HG03159 (cell line): Measurements from ENCODE around the gene CNTROB.

Experiments used
- ATAC-seq: cut with Tn5 transposase; IDR thresholded peaks from one replicate; pipeline ENCODE4 v1.9.1; 2021; ENCODE audit warnings: mild to moderate bottlenecking, moderate library complexity; ENCODE audit not compliant: unreplicated experiment

Gene CNTROB, protein sequence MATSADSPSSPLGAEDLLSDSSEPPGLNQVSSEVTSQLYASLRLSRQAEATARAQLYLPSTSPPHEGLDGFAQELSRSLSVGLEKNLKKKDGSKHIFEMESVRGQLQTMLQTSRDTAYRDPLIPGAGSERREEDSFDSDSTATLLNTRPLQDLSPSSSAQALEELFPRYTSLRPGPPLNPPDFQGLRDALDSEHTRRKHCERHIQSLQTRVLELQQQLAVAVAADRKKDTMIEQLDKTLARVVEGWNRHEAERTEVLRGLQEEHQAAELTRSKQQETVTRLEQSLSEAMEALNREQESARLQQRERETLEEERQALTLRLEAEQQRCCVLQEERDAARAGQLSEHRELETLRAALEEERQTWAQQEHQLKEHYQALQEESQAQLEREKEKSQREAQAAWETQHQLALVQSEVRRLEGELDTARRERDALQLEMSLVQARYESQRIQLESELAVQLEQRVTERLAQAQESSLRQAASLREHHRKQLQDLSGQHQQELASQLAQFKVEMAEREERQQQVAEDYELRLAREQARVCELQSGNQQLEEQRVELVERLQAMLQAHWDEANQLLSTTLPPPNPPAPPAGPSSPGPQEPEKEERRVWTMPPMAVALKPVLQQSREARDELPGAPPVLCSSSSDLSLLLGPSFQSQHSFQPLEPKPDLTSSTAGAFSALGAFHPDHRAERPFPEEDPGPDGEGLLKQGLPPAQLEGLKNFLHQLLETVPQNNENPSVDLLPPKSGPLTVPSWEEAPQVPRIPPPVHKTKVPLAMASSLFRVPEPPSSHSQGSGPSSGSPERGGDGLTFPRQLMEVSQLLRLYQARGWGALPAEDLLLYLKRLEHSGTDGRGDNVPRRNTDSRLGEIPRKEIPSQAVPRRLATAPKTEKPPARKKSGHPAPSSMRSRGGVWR

DNA sequence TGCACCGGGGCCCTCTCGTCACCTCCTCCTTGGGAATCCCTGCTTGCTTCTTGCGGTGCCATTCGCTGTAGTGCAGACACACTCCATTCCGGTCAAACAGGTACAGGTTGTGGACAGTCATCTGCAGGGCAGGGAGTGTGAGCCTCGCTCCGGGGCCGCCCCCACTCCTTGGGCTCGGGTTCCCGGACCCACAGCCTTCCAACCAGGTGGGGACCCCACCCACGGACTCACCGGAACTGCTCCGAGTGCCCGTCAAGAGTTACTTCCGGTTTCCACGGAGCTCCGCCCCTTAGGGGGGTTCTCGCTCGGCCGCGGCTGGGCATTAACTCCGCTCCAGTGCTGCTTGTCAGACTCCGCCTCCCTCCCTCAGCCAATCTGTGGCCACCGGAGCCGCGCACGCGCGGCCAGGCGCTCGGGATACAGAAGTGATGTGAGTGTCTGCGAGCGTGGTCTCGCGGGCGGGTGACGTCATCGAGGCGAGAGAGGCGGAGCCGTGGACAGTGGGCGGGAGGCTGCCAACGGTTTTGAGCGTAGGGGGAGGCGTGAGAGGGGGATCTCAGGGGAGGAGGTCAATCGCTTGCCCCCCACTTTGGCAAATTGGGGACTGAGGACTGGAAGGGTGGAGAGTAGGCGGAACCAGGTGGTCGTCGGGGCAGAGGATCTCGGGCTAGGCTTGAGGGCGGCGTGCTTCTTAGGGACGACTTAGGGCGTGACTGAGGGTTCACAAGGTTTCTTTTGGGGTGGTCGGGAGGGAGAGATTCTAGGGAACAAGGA is at the start of gene CNTROB, which contains the start of gene TRAPPC1:
TSS of gene CNTROB (plus strand) at position 498 of the 774 bp plus-strand sequence. CDS start 874 bp downstream, outside the sequence.
TSS of gene TRAPPC1 (minus strand) at position 238 of the 774 bp plus-strand sequence. CDS start at position 121, 117 bp downstream.
- peak; percentile 84 for ATAC-seq

DNA sequence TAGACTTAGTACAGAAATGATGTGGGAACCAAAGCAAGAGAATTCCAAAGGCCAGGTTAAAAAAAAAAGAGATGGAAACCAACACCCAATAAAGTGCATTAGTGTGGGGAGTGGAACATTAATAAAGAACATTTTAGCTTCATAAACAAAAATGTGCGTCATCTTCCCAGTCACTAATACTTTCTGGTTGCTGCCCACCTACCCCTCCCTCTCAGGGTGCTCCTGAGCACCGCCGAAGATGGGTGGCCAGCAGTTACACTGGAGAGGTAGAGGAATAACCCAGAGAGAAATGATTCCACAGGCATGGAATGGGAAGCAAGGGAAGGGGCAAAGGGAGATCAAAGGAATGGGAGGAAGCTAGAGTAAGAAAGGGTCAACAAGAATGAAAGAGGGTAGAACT is 49.4 kb upstream of the CNTROB start:
- no peak for ATAC-seq

DNA sequence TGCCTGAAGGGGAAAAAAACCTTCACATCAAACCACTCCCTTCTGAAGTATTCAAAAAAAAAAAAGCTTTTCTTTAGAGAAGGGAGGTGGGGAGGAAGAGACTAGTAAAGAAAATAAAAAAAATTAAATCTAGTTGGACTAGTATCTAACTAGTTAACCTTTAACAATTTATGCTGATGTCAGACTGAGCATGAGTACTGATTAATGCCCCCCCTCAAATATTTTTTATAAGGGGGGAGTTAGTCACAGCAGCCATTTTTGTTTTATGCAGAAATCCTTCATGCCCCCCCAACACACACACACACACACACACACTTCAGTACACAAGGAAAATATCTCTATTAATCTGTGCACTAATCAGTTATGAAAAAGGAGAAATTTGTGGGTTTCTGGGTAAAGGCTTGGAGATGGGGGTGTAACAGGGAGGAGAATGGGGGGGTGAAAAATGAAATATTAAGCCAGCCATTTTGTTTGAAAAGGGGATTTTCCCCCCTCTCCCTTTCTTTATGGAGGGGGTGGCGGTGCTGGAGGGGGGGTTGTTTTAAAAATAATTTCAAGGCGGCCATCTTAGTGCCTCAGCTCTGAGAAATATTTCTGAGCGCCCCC is 48.1 kb upstream of the CNTROB start:
- ATAC-seq = no peak

DNA sequence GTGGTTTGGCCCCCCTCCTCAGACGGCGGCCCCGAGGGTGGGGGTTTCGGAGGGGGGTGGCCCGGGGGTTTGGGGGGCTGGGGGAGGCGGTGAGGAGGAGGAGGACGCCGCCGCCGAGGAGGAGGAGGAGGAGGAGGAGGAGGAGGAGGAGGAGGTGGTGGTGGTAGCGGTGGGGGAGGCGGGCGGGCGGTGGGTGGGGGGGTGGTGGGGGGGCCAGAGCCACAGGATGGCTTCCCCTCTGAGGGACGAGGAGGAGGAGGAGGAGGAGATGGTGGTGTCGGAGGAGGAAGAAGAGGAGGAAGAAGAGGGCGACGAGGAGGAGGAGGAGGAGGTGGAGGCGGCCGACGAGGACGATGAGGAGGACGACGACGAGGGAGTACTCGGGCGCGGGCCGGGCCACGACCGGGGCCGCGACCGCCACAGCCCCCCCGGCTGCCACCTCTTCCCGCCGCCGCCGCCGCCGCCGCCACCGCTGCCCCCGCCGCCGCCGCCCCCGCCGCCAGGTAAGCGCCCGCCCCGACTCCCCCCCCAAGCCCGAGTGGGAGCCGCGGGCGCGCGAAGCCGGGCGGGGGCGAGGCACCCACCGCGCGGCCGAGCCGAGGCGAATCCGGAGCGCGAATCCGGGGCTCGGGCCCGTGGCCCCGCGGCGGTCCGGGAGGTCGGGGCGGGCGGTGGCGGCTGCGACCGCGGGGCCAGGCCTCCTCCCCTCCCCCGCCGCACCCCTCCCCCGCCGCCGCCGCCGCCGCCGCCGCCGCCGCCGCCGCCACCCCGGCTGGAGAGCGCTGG is 47.2 kb upstream of the CNTROB start:
- ATAC-seq = no peak

DNA sequence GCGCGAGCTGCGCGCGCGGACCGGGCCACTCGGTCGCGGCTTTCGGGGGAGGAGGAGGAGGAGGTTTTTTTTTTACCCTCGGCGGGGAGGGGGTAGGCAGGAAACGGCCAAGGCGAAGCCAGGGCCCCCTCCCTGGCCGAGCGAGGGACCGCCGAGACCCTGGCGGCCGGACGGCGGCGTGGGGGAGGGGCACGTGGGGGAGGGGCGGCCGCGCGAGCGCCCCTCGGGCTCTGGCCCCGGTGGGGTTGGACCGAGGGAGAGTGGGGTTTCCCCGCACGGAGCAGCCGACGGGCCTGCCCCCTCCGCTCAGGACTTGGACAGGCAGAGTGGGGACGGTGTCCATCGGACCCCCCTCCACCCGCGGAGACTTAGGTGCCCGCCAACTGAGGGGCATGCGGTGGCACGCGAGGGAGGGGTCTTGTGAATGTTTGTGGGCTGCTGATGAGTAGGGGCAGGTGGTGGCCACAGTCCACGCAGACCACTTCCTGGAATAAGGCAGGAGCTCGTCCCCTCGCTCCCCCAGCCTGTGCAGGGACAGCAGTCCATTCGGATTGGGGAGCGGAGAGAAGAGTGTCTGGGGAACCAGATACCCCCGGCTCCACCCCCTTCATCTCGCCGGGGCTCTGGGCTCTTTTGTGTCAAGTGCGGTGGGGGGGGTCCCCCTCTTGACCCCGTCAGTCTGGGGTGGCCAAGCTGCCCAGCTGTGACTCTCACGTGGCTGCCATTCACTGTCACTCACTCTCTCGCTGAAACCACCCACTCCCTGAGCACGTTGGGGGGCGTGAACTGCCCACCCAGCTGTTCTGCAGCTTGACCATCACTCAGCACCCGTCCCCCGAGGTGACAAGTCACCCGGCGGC is 46.4 kb upstream of the CNTROB start:
- ATAC-seq = no peak

DNA sequence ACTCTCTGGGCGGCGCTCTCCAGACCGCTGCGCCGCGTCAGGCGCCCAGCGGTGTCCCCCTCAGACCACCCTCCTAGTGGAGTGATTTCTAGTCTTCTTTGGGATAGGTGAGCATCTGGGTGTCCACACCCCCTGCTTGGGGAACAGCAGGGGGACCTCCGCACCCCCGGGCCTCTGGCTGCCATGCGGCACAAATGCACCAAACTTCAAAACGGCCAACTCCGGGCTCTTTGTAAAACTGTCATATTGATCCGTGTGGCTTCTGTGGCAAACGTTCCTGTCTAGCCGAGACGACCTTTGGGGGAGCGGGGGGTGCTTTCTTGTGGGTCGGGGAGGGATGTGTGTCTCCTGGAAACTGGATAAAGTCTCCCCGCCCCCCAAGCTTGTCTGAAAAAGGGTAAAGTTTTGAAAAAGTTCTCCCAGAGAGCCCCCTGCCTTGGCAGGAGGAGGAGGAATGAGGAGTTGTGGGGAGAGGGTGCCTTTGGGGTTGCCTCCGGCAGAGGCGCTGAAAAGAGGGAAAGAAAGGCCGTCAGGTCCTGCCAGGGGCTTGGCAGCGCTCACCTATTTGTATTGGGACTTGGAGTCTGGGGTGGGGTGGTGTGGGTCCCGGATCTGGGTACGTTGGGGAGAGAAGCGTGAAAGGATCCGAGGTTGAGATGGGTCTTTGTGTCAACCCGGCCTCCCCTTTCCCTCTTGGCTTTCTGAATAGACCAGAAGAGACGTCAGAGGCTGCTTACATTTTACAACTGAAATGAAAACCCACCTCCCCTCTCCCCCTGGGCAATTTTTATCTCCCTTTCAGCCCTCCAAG is 45.6 kb upstream of the CNTROB start:
- ATAC-seq = no peak

DNA sequence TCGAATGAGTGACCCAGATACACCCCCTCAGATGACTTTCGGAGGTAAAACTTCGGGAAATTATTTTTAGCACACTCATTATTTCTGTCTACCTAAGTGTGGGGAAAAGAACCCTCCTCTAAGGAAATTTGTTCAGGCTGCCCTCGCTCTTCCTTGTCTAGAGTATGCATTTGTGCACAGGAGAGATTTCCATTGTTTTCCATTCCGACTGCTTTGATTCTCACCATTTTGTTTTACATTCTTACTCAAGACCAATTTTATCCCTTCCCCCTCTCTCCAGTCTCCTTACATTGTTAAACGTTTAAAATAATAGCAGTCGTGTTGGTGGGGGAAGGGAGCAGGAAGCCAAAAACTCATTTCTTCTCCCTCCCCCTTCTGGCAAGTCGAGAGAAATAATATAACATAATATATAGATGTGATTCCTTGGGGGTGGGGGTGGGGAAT is 44.9 kb upstream of the CNTROB start:
- ATAC-seq = no peak

DNA sequence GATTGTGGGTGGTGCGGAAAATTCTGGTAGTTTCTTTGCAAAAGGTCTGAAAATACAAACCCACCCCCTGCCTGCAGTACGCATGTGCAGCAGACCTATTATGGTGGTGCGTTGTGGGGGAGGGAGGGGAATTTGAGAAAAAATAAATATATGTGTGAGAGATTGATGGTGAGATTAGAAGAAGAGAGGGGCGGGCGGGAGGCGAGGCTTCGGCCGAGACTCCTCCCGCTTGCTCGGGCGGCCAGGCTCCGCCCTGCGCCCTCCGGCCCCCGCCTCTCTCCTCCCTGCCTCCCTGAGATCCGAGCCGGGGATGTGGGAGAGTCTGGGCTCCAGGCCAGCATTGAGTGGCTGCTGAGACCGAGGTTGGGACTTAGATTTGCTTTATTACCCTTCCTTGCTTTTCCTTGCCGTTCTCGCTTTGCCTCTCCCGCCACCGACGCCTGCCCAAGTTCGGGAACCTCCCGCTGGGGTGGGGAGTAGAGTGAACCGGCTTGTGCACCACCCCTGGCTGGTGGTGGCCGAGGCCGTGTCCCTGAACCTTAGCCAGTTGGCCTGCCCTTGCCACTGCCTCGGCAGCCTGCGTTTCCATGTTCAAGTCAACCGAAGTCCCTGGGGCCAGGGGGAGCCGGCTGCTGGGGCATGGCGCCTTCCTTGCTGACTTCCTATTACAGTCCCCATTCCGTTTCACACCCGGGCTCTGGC is 44.4 kb upstream of the CNTROB start:
- ATAC-seq = peak; percentile 36

DNA sequence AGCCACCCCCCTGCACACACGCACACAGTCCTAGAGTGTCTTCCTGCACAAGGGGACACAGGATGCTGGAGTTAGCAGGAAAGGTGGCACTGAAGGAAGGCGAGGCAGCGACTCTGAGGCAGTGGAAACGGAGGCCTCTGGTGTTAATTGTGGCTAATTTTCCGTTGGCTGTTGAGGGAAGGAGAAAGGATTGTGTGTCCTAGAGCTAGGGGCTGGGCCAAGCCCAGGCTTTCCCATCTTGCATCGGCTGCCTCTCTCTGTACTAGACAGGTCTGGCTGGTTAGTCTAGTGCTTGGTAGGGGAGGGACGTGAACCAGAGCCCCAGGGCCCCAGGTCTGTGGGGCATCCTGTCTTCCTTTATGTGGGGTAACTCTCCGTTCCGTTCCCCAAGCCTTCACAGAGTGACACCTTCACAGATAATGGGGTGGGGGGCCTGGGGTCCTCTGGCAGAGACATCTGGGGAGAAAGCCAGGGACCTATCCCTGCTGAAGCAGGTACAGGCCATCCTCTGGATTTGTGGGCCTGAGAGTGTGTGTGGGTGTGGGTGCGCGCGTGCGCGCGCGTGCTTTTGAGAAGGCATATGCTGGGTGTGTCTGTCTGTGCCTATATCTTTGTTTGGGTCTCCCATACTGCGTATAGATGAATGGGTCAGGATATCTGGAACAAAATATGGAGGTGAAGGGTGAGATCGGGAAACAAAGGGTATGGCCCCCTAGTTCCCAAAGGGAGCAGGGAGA is 43.7 kb upstream of the CNTROB start, which contains the start of gene CHD3:
TSS of gene CHD3 (plus strand) at position 606 of the 737 bp plus-strand sequence. CDS start 212 bp downstream, outside the sequence.
- ATAC-seq = no peak

DNA sequence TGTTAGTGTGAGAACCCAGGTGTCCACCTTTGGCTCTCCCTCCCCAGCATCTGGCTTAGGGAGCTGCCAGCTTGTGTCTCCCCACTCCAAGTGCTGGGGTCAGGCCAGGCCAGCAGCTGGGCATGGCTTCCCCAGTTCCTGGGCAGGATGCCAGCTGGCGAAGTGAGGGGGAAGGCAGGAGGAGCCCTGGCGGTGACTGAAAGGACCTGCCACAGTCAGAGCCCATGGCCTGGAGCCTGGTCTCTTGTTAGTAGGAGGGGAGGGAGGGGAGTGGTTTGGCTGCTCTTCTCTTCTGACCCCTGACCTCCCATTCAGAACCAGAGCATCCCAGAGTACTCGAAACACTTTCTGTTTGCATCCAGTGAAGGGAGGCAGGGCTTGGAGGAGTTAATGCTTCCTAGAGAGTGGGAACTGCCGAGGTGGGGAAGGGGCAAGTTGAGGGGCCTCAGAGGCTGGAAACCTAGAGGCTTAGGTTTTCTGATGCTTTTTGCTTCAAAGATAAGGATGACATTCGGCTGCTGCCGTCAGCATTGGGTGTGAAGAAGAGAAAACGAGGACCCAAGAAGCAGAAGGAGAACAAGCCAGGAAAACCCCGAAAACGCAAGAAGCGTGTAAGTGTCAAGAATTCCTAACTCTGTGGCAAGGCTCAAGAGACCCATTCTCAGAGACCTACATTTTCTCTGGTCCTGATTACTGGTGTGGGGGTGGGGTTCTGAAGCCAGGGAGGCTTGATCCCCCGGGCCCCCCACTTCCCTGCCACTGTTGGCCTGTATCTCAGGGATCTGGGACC is 42.6 kb upstream of the CNTROB start:
- no peak for ATAC-seq

DNA sequence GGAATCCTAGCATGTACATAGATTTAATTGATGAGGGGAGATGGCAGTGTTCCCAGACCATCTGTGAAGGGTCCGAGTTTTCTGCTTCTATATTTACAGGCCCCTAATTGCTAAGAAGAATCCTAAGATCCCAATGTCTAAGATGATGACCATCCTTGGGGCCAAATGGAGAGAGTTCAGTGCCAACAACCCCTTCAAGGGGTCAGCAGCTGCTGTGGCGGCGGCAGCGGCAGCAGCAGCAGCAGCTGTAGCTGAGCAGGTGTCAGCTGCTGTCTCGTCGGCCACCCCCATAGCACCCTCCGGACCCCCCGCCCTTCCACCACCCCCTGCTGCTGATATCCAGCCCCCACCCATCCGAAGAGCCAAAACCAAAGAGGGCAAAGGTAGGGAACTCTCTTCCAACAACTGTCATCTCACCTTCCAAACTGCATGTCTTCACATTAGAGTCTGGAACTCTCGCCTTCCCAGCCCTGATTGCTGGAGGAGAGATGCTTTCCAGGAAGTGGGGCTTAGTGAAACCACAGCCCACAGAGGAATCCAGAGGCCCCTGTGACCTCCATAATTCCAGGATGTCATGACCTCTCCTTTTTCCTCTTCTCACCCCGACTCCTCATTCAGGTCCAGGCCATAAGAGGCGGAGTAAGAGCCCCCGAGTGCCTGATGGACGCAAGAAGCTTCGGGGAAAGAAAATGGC is 38.7 kb upstream of the CNTROB start:
- no peak for ATAC-seq

DNA sequence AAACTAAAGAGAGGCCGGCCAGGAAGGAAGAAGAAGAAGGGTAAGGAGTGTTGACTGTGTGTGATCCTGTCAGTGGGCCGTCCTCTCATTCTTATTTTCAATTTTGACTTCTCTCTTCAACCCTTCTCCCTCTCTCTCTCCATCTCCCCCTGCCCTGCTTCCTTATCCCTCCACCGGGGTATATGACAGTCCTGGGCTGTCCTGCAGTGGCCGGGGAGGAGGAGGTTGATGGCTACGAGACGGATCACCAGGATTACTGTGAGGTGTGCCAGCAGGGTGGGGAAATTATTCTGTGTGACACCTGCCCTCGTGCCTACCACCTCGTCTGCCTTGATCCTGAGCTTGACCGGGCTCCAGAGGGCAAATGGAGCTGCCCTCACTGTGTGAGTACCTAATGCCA is 37.8 kb upstream of the CNTROB start:
- ATAC-seq = no peak

DNA sequence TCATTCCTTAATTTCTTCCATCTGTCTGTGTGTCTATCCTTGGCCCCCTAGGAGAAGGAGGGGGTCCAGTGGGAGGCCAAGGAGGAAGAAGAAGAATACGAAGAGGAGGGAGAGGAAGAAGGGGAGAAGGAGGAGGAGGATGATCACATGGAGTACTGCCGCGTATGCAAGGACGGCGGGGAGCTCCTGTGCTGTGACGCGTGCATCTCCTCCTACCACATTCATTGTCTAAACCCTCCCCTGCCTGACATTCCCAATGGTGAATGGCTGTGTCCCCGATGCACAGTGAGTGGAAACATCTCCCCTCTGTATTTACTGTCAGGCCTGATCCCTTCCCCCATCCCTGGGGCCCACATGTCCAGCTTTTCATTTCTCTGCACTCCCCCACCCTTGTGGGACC is 37.1 kb upstream of the CNTROB start:
- ATAC-seq = no peak

DNA sequence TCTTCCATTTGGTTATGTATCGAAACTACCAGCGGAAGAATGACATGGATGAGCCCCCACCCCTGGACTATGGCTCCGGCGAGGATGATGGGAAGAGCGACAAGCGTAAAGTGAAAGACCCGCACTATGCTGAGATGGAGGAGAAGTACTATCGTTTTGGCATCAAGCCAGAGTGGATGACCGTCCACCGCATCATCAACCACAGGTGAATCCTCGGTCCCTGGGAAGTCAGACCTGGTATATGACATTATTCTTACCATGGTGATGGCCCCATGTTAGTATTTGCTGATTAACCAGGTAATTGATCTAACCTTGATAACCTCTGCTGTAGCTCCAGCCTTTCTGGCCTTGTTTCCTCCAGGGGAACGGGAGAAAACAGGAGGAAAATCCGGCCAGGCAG is 34.9 kb upstream of the CNTROB start:
- no peak for ATAC-seq

DNA sequence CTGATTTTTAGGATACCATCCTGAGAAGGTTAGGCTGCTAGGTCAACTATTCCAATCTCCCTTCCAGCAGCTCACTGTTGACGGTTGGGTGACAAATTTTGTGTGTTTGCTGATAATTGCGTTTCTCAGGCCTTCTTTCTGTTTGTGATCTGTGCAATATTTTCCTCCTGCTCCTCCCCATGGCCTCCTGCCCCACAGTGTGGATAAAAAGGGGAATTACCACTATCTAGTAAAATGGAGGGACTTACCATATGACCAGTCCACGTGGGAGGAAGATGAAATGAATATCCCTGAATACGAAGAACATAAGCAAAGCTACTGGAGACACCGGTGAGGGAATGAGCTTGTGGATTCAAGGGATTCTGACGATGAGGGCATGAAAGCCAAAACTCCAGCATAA is 34.2 kb upstream of the CNTROB start:
- no peak for ATAC-seq
